Cardiac fibroblast (primary cell): ENCODE results near the gene PPP1R14C.
"Not testable (repeated sequence)": the region's sequence is repeated elsewhere in the genome, so short reads cannot be mapped to it uniquely, and the experiment has no call there.

ENCODE experiments used
- DNase-seq, 2 donors: peaks; one replicate each; pipeline versions ENCODE4 v3.0.0 to v3.0.0-alpha.2; 2010; ENCODE audit warnings: low read depth in 2 of 2
- H3K4me3 ChIP-seq, 2 donors: replicated peaks in 1 of 2; 1 replicate in 1 of 2; 2 replicates in 1 of 2; pipeline ENCODE4 v1.5.1; 2011; ENCODE audit warnings: low read depth in 2 of 2, low read length in 2 of 2, mild to moderate bottlenecking in 2 of 2, moderate library complexity in 1 of 2
- CTCF ChIP-seq: IDR thresholded peaks from one replicate; pipeline ENCODE4 v1.5.1; 2011; ENCODE audit warnings: low read depth, mild to moderate bottlenecking, low read length, inconsistent platforms

The PPP1R14C gene

GRCh38 chr6:150238846-150239407, 96.1 kb downstream of the PPP1R14C start:
- no peak for DNase-seq
- no peak overlapping the region for H3K4me3 ChIP-seq
- TF ChIP-seq CTCF = no peak

GRCh38 chr6:150241756-150242155, 98.9 kb downstream of the PPP1R14C start:
- H3K4me3 ChIP-seq, DNase-seq: not testable (repeated sequence)

GRCh38 chr6:150243620-150244314, 100.9 kb downstream of the PPP1R14C start:
- TF ChIP-seq CTCF = no peak
- no peak overlapping the region for H3K4me3 ChIP-seq
- DNase-seq = no peak

- no peak for TF ChIP-seq CTCF
- no peak overlapping the region for H3K4me3 ChIP-seq
- no peak for DNase-seq
Measured at GRCh38 chr6:150245148-150245935, 102.5 kb downstream of the PPP1R14C start.

GRCh38 chr6:150247803-150248202, 105.0 kb downstream of the PPP1R14C start:
- no peak overlapping the region for H3K4me3 ChIP-seq
- no peak for DNase-seq
- no peak for TF ChIP-seq CTCF

GRCh38 chr6:150248300-150248699, 105.5 kb downstream of the PPP1R14C start:
- no peak overlapping the region for H3K4me3 ChIP-seq
- DNase-seq = no peak
- TF ChIP-seq CTCF = no peak

- no peak for TF ChIP-seq CTCF
- H3K4me3 ChIP-seq = no peak overlapping the region
- no peak for DNase-seq
Measured at GRCh38 chr6:150249261-150249660, 106.4 kb downstream of the PPP1R14C start.
